HepG2 (cell line): ENCODE measurements around the gene ADGRE3. TPM values are rescaled to one million over a fixed set of nuclear protein-coding genes. Genes with fewer than 3 reads are reported as not detected.

Source experiments
- AHDC1 ChIP-seq: sonication (generic); formaldehyde crosslinking; IDR thresholded peaks from 2 replicates; pipeline ENCODE4 v1.5.1; 2020; ENCODE audit warnings: mild to moderate bottlenecking, missing genetic modification reagents, borderline replicate concordance
- ATF2 ChIP-seq: sonication (generic); formaldehyde crosslinking; IDR thresholded peaks from 2 replicates; pipeline ENCODE4 v1.4.0; 2020; ENCODE audit warnings: missing genetic modification reagents
- GMEB2 ChIP-seq: IDR thresholded peaks from 2 replicates; pipeline ENCODE4 v1.6.1; 2016; ENCODE audit warnings: missing biosample characterization, missing genetic modification reagents, low read depth
- GRHL1 ChIP-seq: sonication (generic); formaldehyde crosslinking; conservative IDR thresholded peaks from 2 replicates; pipeline ENCODE4 v1.8.0; 2022; ENCODE audit warnings: missing genetic modification reagents
- HHEX ChIP-seq: IDR thresholded peaks from 2 replicates; pipeline ENCODE4 v1.6.1; 2016; ENCODE audit warnings: control low read depth
- KDM1A ChIP-seq: IDR thresholded peaks from 2 replicates; pipeline ENCODE4 v1.6.1; 2016; ENCODE audit warnings: missing compliant biosample characterization
- MEIS2 ChIP-seq: sonication (generic); formaldehyde crosslinking; IDR thresholded peaks from 2 replicates; pipeline ENCODE4 v1.9.0; 2021; ENCODE audit warnings: mild to moderate bottlenecking, missing genetic modification reagents
- STAT6 ChIP-seq: sonication (generic); formaldehyde crosslinking; IDR thresholded peaks from 2 replicates; pipeline ENCODE4 v1.4.0; 2020; ENCODE audit warnings: missing genetic modification reagents, mild to moderate bottlenecking, borderline replicate concordance
- ZFP41 ChIP-seq: sonication (generic); formaldehyde crosslinking; IDR thresholded peaks from 2 replicates; pipeline ENCODE4 v1.4.0; 2020; ENCODE audit warnings: mild to moderate bottlenecking, missing genetic modification reagents, borderline replicate concordance
- ZFX ChIP-seq: sonication (generic); formaldehyde crosslinking; IDR thresholded peaks from 2 replicates; pipeline ENCODE4 v1.4.0; 2020; ENCODE audit warnings: mild to moderate bottlenecking, low read depth, missing genetic modification reagents, moderate library complexity
- ZNF276 ChIP-seq: sonication (generic); formaldehyde crosslinking; IDR thresholded peaks from 2 replicates; pipeline ENCODE4 v1.4.0; 2020; ENCODE audit warnings: mild to moderate bottlenecking, low read depth, missing genetic modification reagents
- ZNF614 ChIP-seq: IDR thresholded peaks from 2 replicates; pipeline ENCODE4 v1.6.1; 2018; ENCODE audit warnings: missing biosample characterization, missing genetic modification reagents, inconsistent platforms, borderline replicate concordance
- polyA plus RNA-seq, 8 experiments: library from polyadenylated mRNA; depleted of rRNA in 3 of 8; stranded (reverse) in 7 of 8; unstranded in 1 of 8; fragments of >200 nt; fragmentation: Illumina TruSeq in 4 of 8; extraction: Trizol in 4 of 8; gene quantifications; 2 replicates each; pipeline versions ENCODE4 v1.2.1 to v1.2.3, GENCODE V29; 2011 to 2016; ENCODE audit warnings: low read depth in 4 of 8, missing spikeins in 1 of 8, mixed read lengths in 1 of 8; ENCODE audit not compliant: insufficient read depth in 1 of 8
- total RNA-seq, 5 experiments: library from RNA; depleted of rRNA; stranded (reverse); fragments of >200 nt; fragmentation: Illumina TruSeq; extraction: Trizol; gene quantifications; 2 replicates each; pipeline ENCODE4 v1.2.3, GENCODE V29; 2016; ENCODE audit warnings: low read depth in 1 of 5

ADGRE3 gene
- total and polyA plus RNA-seq, 2 of the 13 experiments (the other 11 are each of a cell fraction or from before 2014, with no cell fraction given), result not detected

- TF ChIP-seq GMEB2, result 0 out of 2 replicates have a peak, but pooled peaks have one; percentile 30
- peak; percentile 40; the same call in 1 of the 2 replicates for TF ChIP-seq KDM1A (CRISPR knock-in tag)
- TF ChIP-seq GRHL1 (CRISPR knock-in tag), result no peak
- peak; percentile 69 for TF ChIP-seq ATF2
- TF ChIP-seq ZNF276 (CRISPR knock-in tag), result no peak
- peak; percentile 69; the same call in 1 of the 2 replicates for TF ChIP-seq STAT6 (CRISPR knock-in tag)
- TF ChIP-seq HHEX (CRISPR knock-in tag), result no peak
- no peak for TF ChIP-seq AHDC1 (CRISPR knock-in tag)
- TF ChIP-seq ZFX (CRISPR knock-in tag), result peak; percentile 91
- no peak; the same call in 1 of the 2 replicates for TF ChIP-seq MEIS2
- TF ChIP-seq ZFP41 (CRISPR knock-in tag), result 0 out of 2 replicates have a peak, but pooled peaks have one; percentile 48
- peak; percentile 83; the same call in 1 of the 2 replicates for TF ChIP-seq ZNF614 (CRISPR knock-in tag)
Measured at GRCh38 chr19:14571695-14572490, 102.8 kb downstream of the ADGRE3 start, which contains the start of gene NDUFB7 (continued).
